SK-N-MC (cell line): ENCODE results near the gene AOC3.

ENCODE experiments used
- DNase-seq: peaks from one replicate; pipeline ENCODE4 v3.0.0-alpha.2; 2011; ENCODE audit warnings: low read depth, low spot score
- H3K27ac ChIP-seq: fragments of 200-600 bp; sonication (generic); 2 replicates; pipeline ENCODE4 v1.5.1; 2016; ENCODE audit warnings: mixed run types
- H3K36me3 ChIP-seq: fragments of 200-600 bp; sonication (generic); 2 replicates; pipeline ENCODE4 v1.6.1; 2017; ENCODE audit warnings: antibody characterized with exemption, low read length, mixed read lengths; ENCODE audit not compliant: insufficient read depth
- H3K4me3 ChIP-seq: fragments of 200-600 bp; sonication (generic); 2 replicates; pipeline ENCODE4 v1.5.1; 2016
- H3K9ac ChIP-seq: fragments of 200-600 bp; sonication (generic); 2 replicates; pipeline ENCODE4 v1.8.0; 2017; ENCODE audit warnings: mixed run types, mixed read lengths; ENCODE audit not compliant: insufficient read length
- H3K9me3 ChIP-seq: fragments of 200-600 bp; sonication (generic); 2 replicates; pipeline ENCODE4 v1.6.1; 2017; ENCODE audit warnings: low read depth, mild to moderate bottlenecking, antibody characterized with exemption, low read length, moderate library complexity, mixed read lengths
- FOXP2 ChIP-seq: optimal IDR thresholded peaks from 2 replicates; pipeline ENCODE3; 2011; ENCODE audit warnings: mild to moderate bottlenecking, moderate library complexity; ENCODE audit not compliant: insufficient read depth; ENCODE audit errors: extremely low read length, control extremely low read depth
- POLR2AphosphoS5 ChIP-seq: IDR thresholded peaks from 2 replicates; pipeline ENCODE4 v1.6.1; 2012; ENCODE audit warnings: mild to moderate bottlenecking, low read depth, low read length, borderline replicate concordance

Gene AOC3

DNA sequence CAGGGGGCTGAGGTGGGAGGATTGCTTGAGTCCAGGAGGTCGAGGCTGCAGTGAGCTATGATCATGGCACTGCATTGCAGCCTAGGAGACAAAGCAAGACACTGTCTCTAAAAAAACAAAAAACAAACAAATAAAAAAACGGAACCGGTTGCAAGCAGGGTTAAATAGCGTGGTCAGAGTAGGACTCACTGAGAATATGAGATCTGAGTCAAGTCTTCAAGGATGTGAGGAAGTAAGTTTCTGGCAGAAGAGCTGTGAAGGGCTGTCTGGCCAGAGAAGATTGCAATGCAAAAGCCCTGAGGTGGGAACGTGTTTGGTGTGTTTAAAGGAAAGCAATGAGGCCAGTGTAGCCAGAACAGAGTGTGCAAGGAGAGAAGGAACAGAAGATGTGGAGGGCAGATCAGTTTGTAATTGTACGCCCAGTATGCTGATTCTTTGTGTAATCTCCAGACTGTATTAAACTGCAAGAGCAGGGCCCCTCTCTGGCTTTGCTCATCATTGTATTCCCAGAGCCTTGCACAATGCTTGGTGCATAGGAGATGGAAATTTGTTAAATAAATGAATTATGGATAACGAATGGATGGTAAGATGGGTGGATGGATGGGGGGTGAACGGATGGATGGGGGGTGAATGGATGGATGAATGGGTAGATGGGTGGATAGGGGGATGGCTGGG lies 55.9 kb downstream of the AOC3 start:
- Histone ChIP-seq H3K9me3 (no peaks in the 10 kb centered on the region), H3K4me3 (no peak overlapping the region), H3K36me3 (no peaks in the 10 kb centered on the region), H3K27ac (no peak overlapping the region), H3K9ac (no peak overlapping the region)
- TF ChIP-seq FOXP2 (no peak), POLR2AphosphoS5 (no peak)
- no peak for DNase-seq
